GM20431 (cell line): ENCODE results near the gene ZNF708.
"Not testable (repeated sequence)": the region's sequence is repeated elsewhere in the genome, so short reads cannot be mapped to it uniquely, and the experiment has no call there.

Source experiments
- in situ Hi-C: fragments of 300-500 bp; cut with MseI, MboI; formaldehyde crosslinking; loops from one replicate; pipeline ENCODE4 v1.15.0; 2020; ENCODE audit warnings: low sequenced_read_pairs; ENCODE audit not compliant: unreplicated experiment

ZNF708 gene

GRCh38 chr19:21260848-21261381, 68.3 kb downstream of the ZNF708 start:
- in situ Hi-C loops = not testable (repeated sequence)

- in situ Hi-C loops = no loop called here
Measured at GRCh38 chr19:21260164-21260847, 68.9 kb downstream of the ZNF708 start.

DNA sequence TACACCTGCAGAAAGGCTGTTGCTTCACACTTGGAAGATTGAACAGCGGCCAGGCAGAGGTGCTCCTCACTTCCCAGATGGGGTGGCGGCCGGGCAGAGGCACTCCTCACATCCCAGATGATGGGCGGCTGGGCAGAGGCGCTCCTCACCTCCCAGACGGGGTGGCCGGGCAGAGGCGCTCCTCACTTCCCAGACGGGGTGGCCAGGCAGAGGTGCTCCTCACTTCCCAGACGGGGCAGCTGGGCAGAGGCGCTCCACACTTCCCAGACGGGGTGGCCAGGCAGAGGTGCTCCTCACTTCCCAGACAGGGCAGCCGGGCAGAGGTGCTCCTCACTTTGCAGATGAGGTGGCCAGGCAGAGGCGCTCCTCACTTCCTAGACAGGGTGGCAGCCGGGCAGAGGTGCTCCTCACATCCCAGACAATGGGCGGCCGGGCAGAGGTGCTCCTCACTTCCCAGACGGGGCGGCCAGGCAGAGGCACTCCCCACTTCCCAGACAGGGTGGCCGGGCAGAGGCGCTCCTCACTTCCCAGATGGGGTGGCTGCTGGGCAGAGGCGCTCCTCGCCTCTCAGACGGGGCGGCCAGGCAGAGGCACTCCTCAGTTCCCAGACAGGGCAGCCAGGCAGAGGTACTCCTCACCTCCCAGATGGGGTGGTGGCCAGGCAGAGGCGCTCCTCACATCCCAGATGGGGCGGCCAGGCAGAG, 69.6 kb downstream of the ZNF708 start:
- in situ Hi-C loops = not testable (repeated sequence)

DNA sequence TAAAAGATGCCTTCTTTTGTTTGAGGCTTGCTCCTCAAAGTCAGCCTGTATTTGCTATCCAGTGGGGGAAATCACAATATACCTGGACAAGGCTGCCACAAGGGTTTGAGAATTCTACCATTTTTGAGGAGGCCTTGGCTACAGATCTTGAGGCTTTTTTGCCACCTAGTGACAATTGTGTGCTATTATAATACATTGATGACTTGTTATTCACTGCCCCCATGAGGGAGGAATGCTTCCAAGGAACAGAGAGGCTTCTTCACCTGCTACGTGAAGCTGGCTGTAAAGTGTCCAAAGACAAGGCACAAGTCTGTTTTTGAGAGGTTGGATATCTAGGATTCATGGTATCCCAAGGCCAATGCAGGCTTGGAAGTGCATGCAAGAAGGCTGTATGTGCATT, 72.5 kb downstream of the ZNF708 start:
- in situ Hi-C loops = no loop called here
